ENCODE measurements around the gene DNAJC12. TPM values are rescaled to one million over a fixed set of nuclear protein-coding genes. Genes with fewer than 3 reads are reported as not detected.

DNAJC12 gene
- total and polyA plus RNA-seq, 2 of the 8 experiments (the other 6 are each of a cell fraction or from before 2014, with no cell fraction given), result 0.86 to 4.2 TPM

- H3K9me3 ChIP-seq (ENCODE audit: insufficient read depth in 2 of 2, low read depth in 1 of 2, low read length in 1 of 2), result 0 out of 4 replicates have a peak, but pooled peaks cover 0 to 5% of the 10 kb centered on the region in 2 experiments
- H3K4me2 ChIP-seq (ENCODE audit: insufficient read depth in 1 of 2, low read depth in 2 of 2, low read length in 2 of 2), result no peak overlapping the region
- no peak overlapping the region for H3K27ac ChIP-seq (ENCODE audit: low read depth, low read length)
- no peak overlapping the region for H2AK5ac ChIP-seq (ENCODE audit: low read depth, low read length)
- no peak overlapping the region for H3K23ac ChIP-seq (ENCODE audit: insufficient read length)
- H4K5ac ChIP-seq (ENCODE audit: insufficient read length, low read depth, low read length), result no peak overlapping the region
- H3K56ac ChIP-seq (replicated peaks; ENCODE audit: insufficient read length, low read depth, low read length), result no peak overlapping the region
- FAIRE-seq (no peak), DNase-seq (ENCODE audit: low read depth in 1 of 2, low spot score in 2 of 2) (no peak)
- no peak overlapping the region for H3K9ac ChIP-seq (replicated peaks in 1 of 4; ENCODE audit: extremely low read depth in 1 of 4, low read depth in 3 of 4, low read length in 3 of 4)
- WGBS, 2 experiments (ENCODE audit: extremely low coverage in 1 of 2, insufficient coverage in 1 of 2, insufficient read length in 1 of 2, insufficient replicate concordance in 2 of 2, low coverage in 1 of 2, low lambda C conversion rate in 2 of 2, missing lambda C conversion rate in 1 of 2), result 93% methylated on average over 4 of the region's 4 CpGs; no CpG with 5 or more reads in 1 of the 2 experiments
- no peak overlapping the region for H4K91ac ChIP-seq (replicated peaks; ENCODE audit: insufficient read length, low read length)
- H3K23me2 ChIP-seq (ENCODE audit: low read depth, low read length), result no peaks in the 10 kb centered on the region
- H3K79me2 ChIP-seq (ENCODE audit: control insufficient read depth in 1 of 2, insufficient read depth in 2 of 2, low read length in 2 of 2), result no peaks in the 10 kb centered on the region
- no peak overlapping the region for H2BK15ac ChIP-seq (ENCODE audit: low read length)
- H4K20me1 ChIP-seq (replicated peaks in 1 of 2; ENCODE audit: control insufficient read depth in 1 of 2, insufficient read depth in 2 of 2, low read length in 2 of 2), result no peaks in the 10 kb centered on the region
- no peak overlapping the region for H2AFZ ChIP-seq (ENCODE audit: low read length)
- POLR2A ChIA-PET (ENCODE audit: partially characterized antibody), result interaction anchor here (1.4 kb wide), 1 partner anchor 105 kb away, joined by 3 read pairs; no protein-coding TSS in a partner anchor
- no peak overlapping the region for H2BK120ac ChIP-seq (replicated peaks; ENCODE audit: low read depth, low read length)
- no peak overlapping the region for H2BK5ac ChIP-seq (ENCODE audit: low read depth, low read length)
- H3K36me3 ChIP-seq (ENCODE audit: control insufficient read depth in 2 of 4, insufficient read depth in 4 of 4, low read length in 3 of 4), result no peaks in the 10 kb centered on the region
- H3K14ac ChIP-seq (ENCODE audit: insufficient read length), result no peak overlapping the region
- no peak overlapping the region for H3K4ac ChIP-seq (replicated peaks; ENCODE audit: insufficient read length, low read depth, low read length)
- CTCF ChIA-PET (ENCODE audit: partially characterized antibody), result interaction anchor here (1.2 to 1.8 kb wide), 2 partner anchors 24 to 43 kb away, joined by 6 read pairs; no protein-coding TSS in a partner anchor
- H3K18ac ChIP-seq (ENCODE audit: extremely low read depth, low read length), result no peak overlapping the region
- TF ChIP-seq ATF2 (IDR thresholded peaks at IDR 0.05; ENCODE audit: low read length), result no peak
- H3K27me3 ChIP-seq (replicated peaks in 1 of 4; ENCODE audit: control insufficient read depth in 3 of 4, extremely low read depth in 1 of 4, insufficient read depth in 3 of 4, low read length in 3 of 4), result no peaks in the 10 kb centered on the region
- H3K79me1 ChIP-seq (ENCODE audit: low read depth, low read length), result no peaks in the 10 kb centered on the region
- peaks cover 0 to 6% (median 5%) of the 10 kb centered on the region in 4 experiments; a peak in 4 of 7 replicates for H3K4me1 ChIP-seq (replicated peaks in 1 of 4; ENCODE audit: control insufficient read depth in 3 of 4, insufficient read depth in 4 of 4, low read length in 3 of 4)
- no peak overlapping the region for H3K4me3 ChIP-seq (ENCODE audit: extremely low read depth in 1 of 4, insufficient read depth in 2 of 4, low read depth in 3 of 4, low read length in 4 of 4)
- H4K8ac ChIP-seq (ENCODE audit: extremely low read depth, insufficient read depth, low read length), result no peak overlapping the region
- no peak overlapping the region for H2BK12ac ChIP-seq (ENCODE audit: low read depth, low read length)
- H2BK20ac ChIP-seq (ENCODE audit: low read length), result no peak overlapping the region
These were observed 26.0 kb downstream of the DNAJC12 start for GRCh38 chr10:67812007-67812406.
